Activated T-helper 1 cell treated with Interleukin-2 at 50 U/mL for 16 hours (primary cell): ENCODE results near the gene KLF12.

ENCODE experiments used
- DNase-seq: peaks from one replicate; pipeline ENCODE4 v3.0.0-alpha.2; 2020; ENCODE audit warnings: low read depth

KLF12 gene

DNA sequence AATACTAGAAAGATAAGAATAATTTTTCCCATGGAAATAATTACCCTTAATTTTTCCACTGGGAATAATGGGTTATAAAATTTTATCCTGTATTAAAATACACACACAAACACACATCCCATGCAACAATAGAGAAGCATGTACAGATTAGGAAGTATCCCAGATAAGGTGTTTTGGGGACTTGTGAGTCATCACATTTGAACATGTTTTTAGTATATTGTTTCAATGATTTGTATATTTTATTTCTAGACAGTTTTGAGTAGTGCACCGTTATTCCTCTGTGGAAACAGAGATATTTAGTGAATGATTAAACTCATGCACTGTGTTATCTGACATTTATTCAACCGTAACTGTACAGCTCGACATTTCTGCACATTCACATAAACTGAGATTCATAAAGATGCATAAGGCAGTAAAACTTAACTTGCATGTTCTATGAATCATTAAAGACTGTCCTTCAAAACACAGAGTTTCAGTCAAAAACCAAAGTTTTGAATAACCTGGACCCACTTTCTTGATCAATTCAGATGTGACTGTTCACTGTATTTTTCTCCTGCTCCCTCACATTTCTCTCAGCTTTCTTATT lies 30.1 kb downstream of the KLF12 start:
- no peak for DNase-seq

DNA sequence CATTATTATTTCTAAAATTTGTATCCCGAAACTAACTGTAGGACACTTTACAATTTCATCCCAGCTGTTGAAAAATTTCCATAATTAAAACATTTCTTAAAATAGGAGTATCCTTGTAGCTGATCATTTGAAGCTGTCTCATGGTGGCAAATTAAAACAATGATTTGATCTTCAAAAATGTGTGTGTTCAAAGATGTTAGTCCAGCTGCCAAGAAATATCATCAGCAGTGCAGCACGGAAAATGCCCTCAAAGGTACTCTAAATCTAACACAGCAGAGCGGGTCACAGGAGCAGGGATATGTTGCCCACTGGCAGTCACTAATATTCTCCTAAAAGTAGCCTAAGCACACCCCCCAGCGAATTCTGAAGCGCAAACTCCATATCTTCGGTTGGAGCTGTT lies 31.0 kb downstream of the KLF12 start:
- DNase-seq: no peak

DNA sequence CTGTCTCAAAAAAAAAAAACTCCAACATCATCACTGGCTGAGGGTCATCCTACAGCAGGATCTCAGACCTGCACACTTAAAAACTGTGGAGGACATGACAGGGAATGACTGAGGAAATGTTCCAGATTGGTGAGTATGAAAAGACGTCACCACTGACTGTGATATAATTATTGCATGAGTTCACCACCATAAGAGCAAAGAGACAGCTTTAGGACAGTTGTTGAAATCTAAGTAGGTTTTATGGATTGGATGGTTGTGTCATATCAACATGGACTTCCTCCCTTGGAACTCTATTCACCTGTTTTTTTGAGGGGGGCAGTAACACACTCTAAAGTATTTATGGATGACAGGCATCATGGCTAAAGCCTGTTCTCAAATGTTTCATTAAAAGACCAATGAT lies 31.5 kb downstream of the KLF12 start:
- no peak for DNase-seq

DNA sequence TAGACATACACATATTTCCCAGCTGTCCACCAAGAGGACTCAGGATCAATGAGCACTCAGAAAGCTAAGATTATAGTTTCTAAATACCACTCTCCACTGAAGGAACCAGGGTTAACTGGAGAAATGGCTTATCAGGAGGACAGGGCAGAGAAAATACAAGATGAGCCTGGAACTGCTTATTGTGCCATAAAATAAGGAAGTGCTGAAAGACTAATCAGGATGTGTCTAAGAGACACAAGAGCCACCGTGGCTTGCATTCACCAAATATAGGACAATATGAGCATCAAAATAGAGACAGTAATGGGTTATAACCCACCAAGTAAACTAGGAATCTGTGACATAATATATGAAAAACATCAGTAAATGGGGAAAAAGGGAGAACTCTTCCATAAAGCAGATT lies 32.8 kb downstream of the KLF12 start:
- DNase-seq: no peak

DNA sequence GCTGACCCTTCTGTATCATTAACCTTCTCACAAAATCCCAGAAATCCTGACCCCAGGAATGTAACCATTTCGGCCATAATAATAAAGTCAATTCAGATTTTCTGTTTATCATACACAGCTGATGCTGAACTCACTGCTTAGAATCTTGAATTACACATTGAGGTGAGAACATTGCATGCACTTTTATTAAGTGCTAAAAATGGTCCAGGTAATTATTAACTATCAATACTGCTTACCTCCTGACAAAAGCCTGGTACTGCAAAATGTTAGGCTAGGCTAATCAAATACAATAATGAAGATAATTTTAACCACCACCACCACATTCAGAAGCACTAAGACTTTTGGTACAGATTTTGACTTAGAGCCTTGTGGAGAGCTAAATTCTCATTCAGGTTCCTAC lies 36.1 kb downstream of the KLF12 start:
- no peak for DNase-seq

DNA sequence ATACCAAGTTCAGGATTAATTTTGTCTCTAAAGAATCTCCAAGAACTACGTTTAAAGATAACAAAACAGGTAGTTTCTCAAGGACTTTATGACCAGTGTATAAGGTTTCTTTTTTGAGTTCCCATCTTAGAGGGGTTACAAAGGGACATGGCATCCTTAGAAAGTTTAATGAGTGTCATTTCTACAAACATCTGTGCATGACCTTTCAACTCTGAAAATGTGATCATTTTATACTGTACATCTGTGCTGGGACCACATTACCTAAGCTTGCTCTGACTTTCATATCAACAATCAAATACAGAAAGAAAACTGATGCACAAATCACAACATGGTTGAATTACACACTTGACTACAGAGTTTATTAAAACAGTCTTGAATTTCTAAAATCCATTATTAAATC lies 37.1 kb downstream of the KLF12 start:
- no peak for DNase-seq

DNA sequence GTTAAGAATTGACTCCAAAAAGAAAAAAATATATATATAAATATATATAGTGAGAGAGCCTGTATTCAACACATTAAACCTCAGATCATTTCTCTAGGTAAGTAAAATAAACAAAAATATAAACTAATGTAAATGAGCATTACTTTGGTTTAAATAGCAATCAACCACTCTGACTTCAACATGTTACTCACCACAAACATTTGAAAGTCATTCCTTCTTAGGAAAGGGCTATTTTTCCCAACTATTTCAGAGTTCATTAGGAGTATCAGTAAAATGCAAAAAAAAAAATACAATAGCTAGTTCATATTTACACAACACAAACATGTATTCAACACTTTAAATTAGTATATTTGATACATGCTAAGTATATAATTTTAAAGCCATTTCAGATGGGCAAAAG lies 40.5 kb downstream of the KLF12 start:
- DNase-seq: no peak

DNA sequence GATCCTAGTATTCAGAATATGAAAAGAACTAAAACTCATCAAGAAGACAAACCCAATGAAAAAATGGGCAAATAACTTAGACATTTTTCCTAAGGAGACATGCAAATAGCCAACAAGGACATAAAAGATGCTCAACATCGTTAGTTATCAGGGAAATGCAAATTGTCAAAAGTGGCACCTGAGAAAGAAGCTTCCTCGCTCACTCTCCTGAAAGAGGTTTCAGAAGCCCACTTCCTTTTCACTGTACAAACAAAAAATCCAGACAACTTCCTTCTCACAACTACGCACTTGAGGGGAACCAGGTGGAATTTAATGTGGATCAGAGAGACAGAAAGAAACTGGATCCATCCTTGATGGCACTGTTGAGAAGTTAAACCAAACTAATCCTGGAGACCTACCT lies 41.5 kb downstream of the KLF12 start:
- DNase-seq: no peak

DNA sequence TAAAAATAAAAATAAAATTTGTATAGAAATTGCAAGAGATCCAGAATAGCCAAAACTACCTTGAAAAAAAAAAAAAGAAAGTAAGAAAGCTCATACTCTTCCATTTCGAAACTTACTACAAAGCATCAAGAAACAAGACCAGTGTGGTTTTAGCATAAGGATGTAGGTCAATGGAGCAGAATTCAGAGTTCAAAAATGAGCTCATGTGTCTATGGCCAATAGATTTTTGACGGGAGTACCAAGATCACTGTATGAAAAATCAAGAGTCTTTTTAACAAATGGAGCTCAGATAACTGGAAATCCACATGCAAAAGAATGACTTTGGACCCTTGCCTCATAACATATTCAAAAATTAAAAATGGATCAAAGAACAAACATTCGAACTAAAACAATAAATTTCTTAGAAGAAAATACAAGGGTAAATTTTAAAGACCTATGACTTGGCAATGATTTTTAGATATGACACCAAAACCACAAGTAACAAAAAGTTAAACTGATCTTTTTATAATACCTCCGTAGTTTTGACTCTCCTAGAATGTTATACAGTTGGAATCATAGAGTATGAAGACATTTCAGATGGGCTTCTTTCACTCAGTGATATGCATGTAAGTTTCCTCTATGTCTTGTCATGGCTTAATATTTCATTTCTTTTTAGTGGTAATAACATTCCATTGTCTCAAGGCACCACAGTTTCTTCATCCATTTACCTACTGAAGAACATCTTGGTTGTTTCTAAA lies 43.2 kb downstream of the KLF12 start:
- DNase-seq: no peak

DNA sequence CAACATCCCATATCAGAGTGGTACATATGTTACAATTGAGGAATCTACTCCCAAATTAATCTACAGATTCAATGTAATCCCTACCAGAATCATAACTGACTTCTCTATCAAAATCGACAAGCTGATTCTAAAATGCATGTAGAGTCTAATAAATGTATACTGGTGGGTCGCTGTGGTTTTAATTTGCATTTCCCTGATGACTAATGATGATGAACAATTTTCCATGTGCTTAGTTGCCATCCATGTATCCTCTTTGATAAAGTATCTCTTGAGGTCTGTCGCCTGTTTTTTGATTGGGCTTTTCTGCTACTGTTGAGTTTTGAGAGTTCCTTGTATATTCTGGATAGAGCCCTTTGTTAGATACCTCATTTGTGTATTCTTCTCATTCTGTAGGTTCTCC lies 43.8 kb downstream of the KLF12 start:
- DNase-seq: no peak

DNA sequence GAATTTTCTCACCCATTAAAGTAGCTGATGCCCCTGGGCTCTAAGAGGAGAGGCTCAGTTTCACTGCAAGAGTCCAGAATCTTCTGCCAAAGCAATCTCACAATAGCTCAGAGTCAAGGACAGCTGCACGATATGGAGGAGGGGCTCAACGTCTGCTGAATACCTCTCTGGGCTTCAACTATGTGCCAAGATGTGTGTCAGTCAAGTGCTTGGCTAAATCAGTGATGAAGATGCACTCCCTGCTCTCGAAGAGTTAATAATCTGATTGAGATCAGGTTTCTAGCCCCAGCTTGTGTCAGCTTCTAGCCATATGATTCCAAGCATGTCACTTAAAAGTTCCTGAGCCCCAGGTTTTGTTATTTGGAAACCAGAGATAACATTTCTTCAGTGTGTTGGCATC lies 46.8 kb downstream of the KLF12 start:
- no peak for DNase-seq
